Measurements from ENCODE around the gene PTGER2.

The PTGER2 gene

GRCh38 chr14:52377940-52378339, 63.8 kb downstream of the PTGER2 start:
- no peak for DNase-seq
